Measurements from ENCODE around the gene HOXC6.

GRCh38 chr12:53993162-53994008, 34.9 kb upstream of the HOXC6 start:
- TF ChIP-seq ZNF280A (IDR thresholded peaks at IDR 0.05; ENCODE audit: low read depth, partially characterized antibody): no peak
- TF ChIP-seq ZBTB1 (CRISPR knock-in tag; IDR thresholded peaks at IDR 0.05; ENCODE audit: borderline replicate concordance, low read depth): no peak
- no peak for TF ChIP-seq BHLHE40 (IDR thresholded peaks at IDR 0.05; ENCODE audit: low read length)
- no peak for TF ChIP-seq CTCF (IDR thresholded peaks at IDR 0.05 in 2 of 3, conservative IDR thresholded peaks at IDR 0.05 in 1 of 3; ENCODE audit: insufficient read depth in 2 of 3, low read depth in 1 of 3, low read length in 3 of 3)
- TF ChIP-seq USF2 (CRISPR knock-in tag; IDR thresholded peaks at IDR 0.05): no peak
